Measurements from ENCODE around the gene PTPA. TPM values are rescaled to one million over a fixed set of nuclear protein-coding genes. Genes with fewer than 3 reads are reported as not detected.

PTPA gene
- total and polyA plus RNA-seq, 9 of the 15 experiments (the other 6 are each of a cell fraction or from before 2014, with no cell fraction given) = 1.7 to 121 (median 72.6) TPM

DNA sequence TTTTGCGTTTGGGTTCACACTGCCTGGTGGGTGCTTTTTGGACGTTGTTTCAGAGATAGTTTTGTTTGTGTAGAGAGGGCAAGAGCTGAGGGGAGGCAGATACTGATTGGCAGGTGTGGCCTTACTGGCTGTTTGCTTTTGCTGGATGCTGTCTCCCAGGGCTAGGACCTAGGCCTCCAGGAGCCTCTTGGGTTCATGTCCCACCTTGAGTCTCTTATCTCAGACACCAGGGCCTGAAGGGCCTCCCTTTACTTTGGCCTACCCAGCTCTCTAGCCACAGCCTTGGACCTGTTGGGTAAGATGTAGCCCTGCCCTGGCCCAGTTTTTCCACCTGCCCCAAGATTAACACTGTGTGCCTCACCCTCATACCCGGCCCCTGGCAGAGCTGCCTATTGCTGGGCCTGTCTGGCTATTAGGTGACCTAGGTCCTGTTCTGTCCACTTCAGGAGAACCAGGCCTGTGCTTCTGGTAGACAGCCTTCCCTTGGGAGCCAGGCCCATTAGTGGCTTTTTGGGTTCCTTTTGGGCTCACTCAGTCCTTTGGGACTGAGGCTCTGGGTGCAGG lies 13.4 kb downstream of the PTPA start:
- CTCF ChIA-PET (ENCODE audit: low intra/inter-chr PET ratio) = no interaction called here
- POLR2A ChIA-PET = interaction anchor here (0.7 to 5.2 kb wide), 2 partner anchors 11 to 44 kb away, joined by 3 to 35 read pairs; partner anchors contain the start of gene DOLPP1
- WGBS (ENCODE audit: insufficient coverage, low coverage, missing lambda C conversion rate) = 40% methylated on average over 3 of the region's 3 CpGs
- Histone ChIP-seq H3K27me3 (ENCODE audit: control insufficient read depth in 2 of 2, insufficient read depth in 2 of 2, low read length in 2 of 2) (no peaks in the 10 kb centered on the region), H3K27ac (ENCODE audit: extremely low read depth, low read depth, low read length) (no peak overlapping the region), H3K4me3 (no peak overlapping the region), H3K79me2 (ENCODE audit: control insufficient read depth, insufficient read depth, low read length) (no peaks in the 10 kb centered on the region; the same call in 2 of the 3 replicates), H3K9ac (ENCODE audit: insufficient read depth in 1 of 2, low read depth in 2 of 2, low read length in 2 of 2) (peak overlapping the region in 1 of 2 experiments; percentile 66; a peak in 1 of 4 replicates), H4K20me1 (replicated peaks; ENCODE audit: control insufficient read depth, insufficient read depth, low read length) (no peaks in the 10 kb centered on the region), H3K4me1 (replicated peaks in 1 of 2; ENCODE audit: control insufficient read depth in 2 of 2, insufficient read depth in 2 of 2, low read length in 2 of 2) (no peaks in the 10 kb centered on the region; a peak in 2 of 5 replicates), H3K36me3 (ENCODE audit: control insufficient read depth, insufficient read depth, low read length) (peaks cover 67% of the 10 kb centered on the region), H3K9me1 (ENCODE audit: control insufficient read depth, insufficient read depth, low read length) (no peaks in the 10 kb centered on the region), H3K9me3 (replicated peaks; ENCODE audit: control insufficient read depth, insufficient read depth, low read depth, low read length) (no peaks in the 10 kb centered on the region), H3K4me2 (ENCODE audit: insufficient read depth, low read length) (no peak overlapping the region), H2AFZ (ENCODE audit: low read depth, low read length) (no peak overlapping the region)
- FAIRE-seq (no peak), ATAC-seq (peak; percentile 59), DNase-seq (ENCODE audit: extremely low read depth in 1 of 4, low spot score in 3 of 4) (peak in 1 of 4 experiments; percentile 51)
- in situ Hi-C loops (cut with MboI) = no loop called here
- no TSS peak for BruUV-seq (replicated peaks)
- TF ChIP-seq NONO (IDR thresholded peaks at IDR 0.05; ENCODE audit: low read depth in 2 of 2, low read length in 1 of 2) = no peak
- no peak for TF ChIP-seq BDP1 (IDR thresholded peaks at IDR 0.05; ENCODE audit: insufficient read depth, insufficient read length)
- TF ChIP-seq CBFA2T3 (IDR thresholded peaks at IDR 0.05) = peak; percentile 21; the same call in 1 of the 2 replicates
- intact Hi-C loops (cut with micrococcal nuclease) = no loop called here

GRCh38 chr9:129125478-129125877 lies 14.3 kb downstream of the PTPA start:
- Histone ChIP-seq H3K9me3 (replicated peaks; ENCODE audit: control insufficient read depth, insufficient read depth, low read depth, low read length) (no peaks in the 10 kb centered on the region), H3K4me1 (replicated peaks in 1 of 2; ENCODE audit: control insufficient read depth in 2 of 2, insufficient read depth in 2 of 2, low read length in 2 of 2) (no peaks in the 10 kb centered on the region; a peak in 2 of 5 replicates), H3K9ac (ENCODE audit: insufficient read depth in 1 of 2, low read depth in 2 of 2, low read length in 2 of 2) (no peak overlapping the region), H3K4me3 (no peak overlapping the region), H3K36me3 (ENCODE audit: control insufficient read depth, insufficient read depth, low read length) (peaks cover 73% of the 10 kb centered on the region), H3K9me1 (ENCODE audit: control insufficient read depth, insufficient read depth, low read length) (no peaks in the 10 kb centered on the region), H3K79me2 (ENCODE audit: control insufficient read depth, insufficient read depth, low read length) (no peaks in the 10 kb centered on the region; the same call in 2 of the 3 replicates), H2AFZ (ENCODE audit: low read depth, low read length) (no peak overlapping the region), H3K4me2 (ENCODE audit: insufficient read depth, low read length) (no peak overlapping the region), H4K20me1 (replicated peaks; ENCODE audit: control insufficient read depth, insufficient read depth, low read length) (no peaks in the 10 kb centered on the region), H3K27me3 (ENCODE audit: control insufficient read depth in 2 of 2, insufficient read depth in 2 of 2, low read length in 2 of 2) (no peaks in the 10 kb centered on the region), H3K27ac (ENCODE audit: extremely low read depth, low read depth, low read length) (no peak overlapping the region)
- BruUV-seq (replicated peaks) = no TSS peak
- no peak for ATAC-seq
- WGBS (ENCODE audit: insufficient coverage, low coverage, missing lambda C conversion rate) = 95% methylated on average over 8 of the region's 8 CpGs
- POLR2A ChIA-PET = interaction anchor here (0.6 to 5.2 kb wide), 4 partner anchors 7 to 34 kb away, joined by 3 to 35 read pairs (median 4); no protein-coding TSS in a partner anchor
- intact Hi-C loops (cut with micrococcal nuclease) = no loop called here
- in situ Hi-C loops (cut with MboI) = no loop called here
- CTCF ChIA-PET (ENCODE audit: low intra/inter-chr PET ratio) = no interaction called here
- no peak for DNase-seq (ENCODE audit: extremely low read depth in 1 of 4, low spot score in 3 of 4)
- no peak for FAIRE-seq
- TF ChIP-seq ZNF584 (CRISPR knock-in tag; IDR thresholded peaks at IDR 0.05; ENCODE audit: low read depth) = no peak
- no peak for TF ChIP-seq EP300 (IDR thresholded peaks at IDR 0.05; ENCODE audit: low read length)
- no peak for TF ChIP-seq KDM2B (CRISPR knock-in tag; IDR thresholded peaks at IDR 0.05)
- TF ChIP-seq HDAC6 (IDR thresholded peaks at IDR 0.05; ENCODE audit: low read depth, low read length) = no peak
- TF ChIP-seq SNRNP70 (optimal IDR thresholded peaks at IDR 0.05; ENCODE audit: low read depth, low read length) = no peak
- TF ChIP-seq CXXC5 (CRISPR knock-in tag; IDR thresholded peaks at IDR 0.05) = no peak
- no peak for TF ChIP-seq ZEB2 (IDR thresholded peaks at IDR 0.05)
- TF ChIP-seq, protein P1, sequence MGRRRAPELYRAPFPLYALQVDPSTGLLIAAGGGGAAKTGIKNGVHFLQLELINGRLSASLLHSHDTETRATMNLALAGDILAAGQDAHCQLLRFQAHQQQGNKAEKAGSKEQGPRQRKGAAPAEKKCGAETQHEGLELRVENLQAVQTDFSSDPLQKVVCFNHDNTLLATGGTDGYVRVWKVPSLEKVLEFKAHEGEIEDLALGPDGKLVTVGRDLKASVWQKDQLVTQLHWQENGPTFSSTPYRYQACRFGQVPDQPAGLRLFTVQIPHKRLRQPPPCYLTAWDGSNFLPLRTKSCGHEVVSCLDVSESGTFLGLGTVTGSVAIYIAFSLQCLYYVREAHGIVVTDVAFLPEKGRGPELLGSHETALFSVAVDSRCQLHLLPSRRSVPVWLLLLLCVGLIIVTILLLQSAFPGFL (CRISPR knock-in tag; IDR thresholded peaks at IDR 0.05) = no peak
- no peak for TF ChIP-seq ETS2 (tag; IDR thresholded peaks at IDR 0.05; ENCODE audit: borderline replicate concordance, poor library complexity, severe bottlenecking)
- TF ChIP-seq MLX (CRISPR knock-in tag; conservative IDR thresholded peaks at IDR 0.05) = no peak
- no peak for TF ChIP-seq SIRT6 (IDR thresholded peaks at IDR 0.05; ENCODE audit: low read depth, low read length)
- no peak for TF ChIP-seq ZNF766 (CRISPR knock-in tag; conservative IDR thresholded peaks at IDR 0.05)
